HepG2 (cell line): ENCODE measurements around the gene MRAP. TPM values are rescaled to one million over a fixed set of nuclear protein-coding genes. Genes with fewer than 3 reads are reported as not detected.

ENCODE experiments used
- GLI4 ChIP-seq: sonication (generic); formaldehyde crosslinking; IDR thresholded peaks from 2 replicates; pipeline ENCODE4 v1.5.1; 2020; ENCODE audit warnings: missing genetic modification reagents, mild to moderate bottlenecking, moderate library complexity, borderline replicate concordance
- HES4 ChIP-seq: sonication (generic); formaldehyde crosslinking; IDR thresholded peaks from 2 replicates; pipeline ENCODE4 v1.9.0; 2021; ENCODE audit warnings: mild to moderate bottlenecking, missing genetic modification reagents, borderline replicate concordance
- MED8 ChIP-seq: sonication (generic); formaldehyde crosslinking; IDR thresholded peaks from 2 replicates; pipeline ENCODE4 v1.8.1; 2023; ENCODE audit warnings: mild to moderate bottlenecking, missing genetic modification reagents; ENCODE audit not compliant: insufficient replicate concordance
- MTF2 ChIP-seq: sonication (generic); formaldehyde crosslinking; IDR thresholded peaks from 2 replicates; pipeline ENCODE4 v1.5.0; 2020; ENCODE audit warnings: missing genetic modification reagents, borderline replicate concordance
- PAWR ChIP-seq: sonication (generic); formaldehyde crosslinking; IDR thresholded peaks from 2 replicates; pipeline ENCODE4 v1.4.0; 2020; ENCODE audit warnings: missing genetic modification reagents, mild to moderate bottlenecking, borderline replicate concordance
- SKI ChIP-seq: fragments of 450-650 bp; IDR thresholded peaks from one replicate; pipeline ENCODE4 v1.6.1; 2018; ENCODE audit warnings: mild to moderate bottlenecking; ENCODE audit not compliant: partially characterized antibody
- SNRNP70 ChIP-seq: fragments of 200-400 bp; formaldehyde crosslinking; IDR thresholded peaks from 2 replicates; pipeline ENCODE4 v1.6.1; 2017; ENCODE audit warnings: mild to moderate bottlenecking, low read depth, low read length, moderate library complexity
- ZSCAN25 ChIP-seq: sonication (generic); formaldehyde crosslinking; IDR thresholded peaks from 2 replicates; pipeline ENCODE4 v1.8.0; 2022; ENCODE audit warnings: mild to moderate bottlenecking, missing genetic modification reagents
- polyA plus RNA-seq, 8 experiments: library from polyadenylated mRNA; depleted of rRNA in 3 of 8; stranded (reverse) in 7 of 8; unstranded in 1 of 8; fragments of >200 nt; fragmentation: Illumina TruSeq in 4 of 8; extraction: Trizol in 4 of 8; gene quantifications; 2 replicates each; pipeline versions ENCODE4 v1.2.1 to v1.2.3, GENCODE V29; 2011 to 2016; ENCODE audit warnings: low read depth in 4 of 8, missing spikeins in 1 of 8, mixed read lengths in 1 of 8; ENCODE audit not compliant: insufficient read depth in 1 of 8
- total RNA-seq, 5 experiments: library from RNA; depleted of rRNA; stranded (reverse); fragments of >200 nt; fragmentation: Illumina TruSeq; extraction: Trizol; gene quantifications; 2 replicates each; pipeline ENCODE4 v1.2.3, GENCODE V29; 2016; ENCODE audit warnings: low read depth in 1 of 5
- TF ChIP-seq, protein P1 (sequence below): sonication (generic); formaldehyde crosslinking; IDR thresholded peaks from 2 replicates; pipeline ENCODE4 v1.5.0; 2020; ENCODE audit warnings: mild to moderate bottlenecking, missing genetic modification reagents
- TF ChIP-seq, protein P2 (sequence below): IDR thresholded peaks from 2 replicates; pipeline ENCODE4 v1.6.1; 2016; ENCODE audit warnings: low read depth, borderline replicate concordance
- TF ChIP-seq, protein P3 (sequence below): sonication (generic); formaldehyde crosslinking; IDR thresholded peaks from 2 replicates; pipeline ENCODE4 v1.4.0; 2020; ENCODE audit warnings: mild to moderate bottlenecking, missing genetic modification reagents
- TF ChIP-seq, protein P4 (sequence below): sonication (generic); formaldehyde crosslinking; IDR thresholded peaks from 2 replicates; pipeline ENCODE4 v1.5.0; 2020; ENCODE audit warnings: mild to moderate bottlenecking, missing genetic modification reagents
- TF ChIP-seq, protein P5 (sequence below): sonication (generic); formaldehyde crosslinking; IDR thresholded peaks from 2 replicates; pipeline ENCODE4 v1.4.0; 2020; ENCODE audit warnings: low read depth, mild to moderate bottlenecking, missing genetic modification reagents

The MRAP gene
- total and polyA plus RNA-seq, 2 of the 13 experiments (the other 11 are each of a cell fraction or from before 2014, with no cell fraction given) = 0.46 to 1.2 TPM

DNA sequence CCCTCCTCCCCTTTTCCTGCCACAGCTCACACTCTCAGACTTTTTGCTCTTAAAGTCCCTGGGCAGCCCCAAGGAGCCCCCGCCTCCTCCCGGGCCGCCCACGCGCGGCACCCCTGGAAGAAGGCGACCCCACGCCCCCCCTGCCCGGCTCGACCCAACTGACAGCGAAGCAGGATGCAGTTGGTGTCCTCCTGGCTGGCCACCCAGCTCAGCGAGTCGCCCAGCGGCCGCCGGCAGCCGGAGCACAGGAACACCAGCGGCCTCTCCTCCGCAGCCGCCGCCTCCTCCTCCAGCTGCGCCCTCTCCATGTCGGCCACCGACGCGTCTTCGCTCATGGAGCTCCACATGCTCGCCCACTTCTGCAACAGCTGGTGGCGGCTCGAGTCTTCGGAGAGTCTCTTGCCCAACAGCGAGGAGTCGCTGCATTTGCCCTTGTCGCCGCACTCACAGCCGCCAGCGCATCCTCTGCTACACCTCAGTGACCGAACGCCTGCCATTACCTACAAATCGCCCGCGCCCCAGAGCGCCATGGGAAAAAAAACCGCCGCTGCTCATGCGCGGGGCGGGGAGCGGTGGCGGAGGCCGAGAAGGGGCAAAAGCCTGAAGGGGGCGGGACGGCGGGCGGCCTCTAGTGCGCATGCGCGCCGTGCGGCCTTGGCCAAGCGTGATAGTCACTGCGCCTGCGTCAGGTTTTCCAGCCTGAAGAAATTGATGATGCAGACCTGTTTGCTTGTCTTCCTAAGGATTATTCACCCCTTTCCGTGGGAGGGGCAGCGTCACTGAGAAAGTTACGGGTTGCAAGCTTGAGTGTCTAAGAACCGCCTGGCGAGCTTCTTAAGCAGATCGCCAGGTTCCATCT, 19.9 kb upstream of the MRAP start, which contains the start of gene MIS18A (continued):
- TF ChIP-seq, protein P1, sequence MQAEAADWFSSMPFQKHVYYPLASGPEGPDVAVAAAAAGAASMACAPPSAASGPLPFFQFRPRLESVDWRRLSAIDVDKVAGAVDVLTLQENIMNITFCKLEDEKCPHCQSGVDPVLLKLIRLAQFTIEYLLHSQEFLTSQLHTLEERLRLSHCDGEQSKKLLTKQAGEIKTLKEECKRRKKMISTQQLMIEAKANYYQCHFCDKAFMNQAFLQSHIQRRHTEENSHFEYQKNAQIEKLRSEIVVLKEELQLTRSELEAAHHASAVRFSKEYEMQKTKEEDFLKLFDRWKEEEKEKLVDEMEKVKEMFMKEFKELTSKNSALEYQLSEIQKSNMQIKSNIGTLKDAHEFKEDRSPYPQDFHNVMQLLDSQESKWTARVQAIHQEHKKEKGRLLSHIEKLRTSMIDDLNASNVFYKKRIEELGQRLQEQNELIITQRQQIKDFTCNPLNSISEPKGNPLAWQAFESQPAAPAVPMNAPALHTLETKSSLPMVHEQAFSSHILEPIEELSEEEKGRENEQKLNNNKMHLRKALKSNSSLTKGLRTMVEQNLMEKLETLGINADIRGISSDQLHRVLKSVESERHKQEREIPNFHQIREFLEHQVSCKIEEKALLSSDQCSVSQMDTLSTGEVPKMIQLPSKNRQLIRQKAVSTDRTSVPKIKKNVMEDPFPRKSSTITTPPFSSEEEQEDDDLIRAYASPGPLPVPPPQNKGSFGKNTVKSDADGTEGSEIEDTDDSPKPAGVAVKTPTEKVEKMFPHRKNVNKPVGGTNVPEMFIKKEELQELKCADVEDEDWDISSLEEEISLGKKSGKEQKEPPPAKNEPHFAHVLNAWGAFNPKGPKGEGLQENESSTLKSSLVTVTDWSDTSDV (CRISPR knock-in tag) = no peak; the same call in 1 of the 2 replicates
- TF ChIP-seq SKI = no peak
- TF ChIP-seq MTF2 (CRISPR knock-in tag) = no peak
- TF ChIP-seq, protein P2, sequence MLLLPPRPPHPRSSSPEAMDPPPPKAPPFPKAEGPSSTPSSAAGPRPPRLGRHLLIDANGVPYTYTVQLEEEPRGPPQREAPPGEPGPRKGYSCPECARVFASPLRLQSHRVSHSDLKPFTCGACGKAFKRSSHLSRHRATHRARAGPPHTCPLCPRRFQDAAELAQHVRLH (CRISPR knock-in tag) = peak; percentile 84
- TF ChIP-seq ZSCAN25 (CRISPR knock-in tag) = no peak
- no peak for TF ChIP-seq SNRNP70
- TF ChIP-seq, protein P3, sequence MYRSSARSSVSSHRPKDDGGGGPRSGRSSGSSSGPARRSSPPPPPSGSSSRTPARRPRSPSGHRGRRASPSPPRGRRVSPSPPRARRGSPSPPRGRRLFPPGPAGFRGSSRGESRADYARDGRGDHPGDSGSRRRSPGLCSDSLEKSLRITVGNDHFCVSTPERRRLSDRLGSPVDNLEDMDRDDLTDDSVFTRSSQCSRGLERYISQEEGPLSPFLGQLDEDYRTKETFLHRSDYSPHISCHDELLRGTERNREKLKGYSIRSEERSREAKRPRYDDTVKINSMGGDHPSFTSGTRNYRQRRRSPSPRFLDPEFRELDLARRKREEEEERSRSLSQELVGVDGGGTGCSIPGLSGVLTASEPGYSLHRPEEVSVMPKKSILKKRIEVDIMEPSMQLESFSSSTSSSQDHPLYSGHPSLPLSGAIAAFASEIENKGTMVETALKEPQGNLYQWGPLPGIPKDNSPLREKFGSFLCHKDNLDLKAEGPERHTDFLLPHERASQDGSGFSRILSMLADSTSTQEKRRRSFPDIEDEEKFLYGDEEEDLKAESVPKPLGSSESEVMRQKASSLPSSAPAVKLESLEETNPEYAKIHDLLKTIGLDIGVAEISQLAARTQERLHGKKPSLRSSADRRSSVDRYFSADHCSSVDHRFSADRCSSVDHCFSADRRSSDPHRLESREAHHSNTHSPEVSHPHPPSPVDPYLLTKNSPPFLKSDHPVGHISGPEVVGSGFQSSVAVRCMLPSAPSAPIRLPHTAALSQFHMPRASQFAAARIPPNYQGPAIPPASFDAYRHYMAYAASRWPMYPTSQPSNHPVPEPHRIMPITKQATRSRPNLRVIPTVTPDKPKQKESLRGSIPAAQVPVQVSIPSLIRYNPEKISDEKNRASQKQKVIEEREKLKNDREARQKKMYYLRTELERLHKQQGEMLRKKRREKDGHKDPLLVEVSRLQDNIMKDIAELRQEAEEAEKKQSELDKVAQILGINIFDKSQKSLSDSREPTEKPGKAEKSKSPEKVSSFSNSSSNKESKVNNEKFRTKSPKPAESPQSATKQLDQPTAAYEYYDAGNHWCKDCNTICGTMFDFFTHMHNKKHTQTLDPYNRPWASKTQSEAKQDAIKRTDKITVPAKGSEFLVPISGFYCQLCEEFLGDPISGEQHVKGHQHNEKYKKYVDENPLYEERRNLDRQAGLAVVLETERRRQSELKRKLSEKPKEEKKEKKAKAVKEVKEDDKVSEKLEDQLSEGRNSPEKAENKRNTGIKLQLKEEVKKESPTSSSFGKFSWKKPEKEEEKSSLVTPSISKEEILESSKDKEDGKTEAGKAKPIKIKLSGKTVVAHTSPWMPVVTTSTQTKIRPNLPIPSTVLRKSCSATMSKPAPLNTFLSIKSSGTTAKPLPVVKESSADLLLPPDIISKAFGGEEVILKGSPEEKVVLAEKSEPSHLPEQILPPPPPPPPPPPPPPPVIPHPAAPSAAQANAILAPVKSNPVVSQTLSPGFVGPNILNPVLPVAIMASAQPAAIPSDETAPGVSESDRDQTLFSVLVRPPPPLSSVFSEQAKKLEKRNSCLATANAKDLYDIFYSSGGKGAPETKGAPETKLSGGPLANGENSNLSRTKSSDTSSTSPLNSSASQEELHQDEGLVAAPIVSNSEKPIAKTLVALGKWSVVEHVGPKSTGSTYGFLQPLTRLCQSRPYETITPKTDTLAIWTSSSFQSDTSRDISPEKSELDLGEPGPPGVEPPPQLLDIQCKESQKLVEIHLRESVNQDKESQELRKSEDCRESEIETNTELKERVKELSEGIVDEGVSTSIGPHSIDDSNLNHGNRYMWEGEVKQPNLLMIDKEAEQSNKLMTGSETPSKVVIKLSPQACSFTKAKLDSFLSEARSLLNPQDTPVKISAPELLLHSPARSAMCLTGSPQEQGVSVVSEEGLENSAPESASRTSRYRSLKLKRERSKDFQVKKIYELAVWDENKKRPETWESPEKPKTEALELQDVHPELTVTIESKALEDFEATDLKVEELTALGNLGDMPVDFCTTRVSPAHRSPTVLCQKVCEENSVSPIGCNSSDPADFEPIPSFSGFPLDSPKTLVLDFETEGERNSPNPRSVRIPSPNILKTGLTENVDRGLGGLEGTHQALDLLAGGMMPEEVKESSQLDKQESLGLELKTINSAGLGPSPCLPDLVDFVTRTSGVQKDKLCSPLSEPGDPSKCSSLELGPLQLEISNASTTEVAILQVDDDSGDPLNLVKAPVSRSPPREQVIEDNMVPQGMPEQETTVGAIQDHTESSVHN = no peak
- 0 out of 2 replicates have a peak, but pooled peaks have one; percentile 44 for TF ChIP-seq HES4 (CRISPR knock-in tag)
- TF ChIP-seq, protein P4, sequence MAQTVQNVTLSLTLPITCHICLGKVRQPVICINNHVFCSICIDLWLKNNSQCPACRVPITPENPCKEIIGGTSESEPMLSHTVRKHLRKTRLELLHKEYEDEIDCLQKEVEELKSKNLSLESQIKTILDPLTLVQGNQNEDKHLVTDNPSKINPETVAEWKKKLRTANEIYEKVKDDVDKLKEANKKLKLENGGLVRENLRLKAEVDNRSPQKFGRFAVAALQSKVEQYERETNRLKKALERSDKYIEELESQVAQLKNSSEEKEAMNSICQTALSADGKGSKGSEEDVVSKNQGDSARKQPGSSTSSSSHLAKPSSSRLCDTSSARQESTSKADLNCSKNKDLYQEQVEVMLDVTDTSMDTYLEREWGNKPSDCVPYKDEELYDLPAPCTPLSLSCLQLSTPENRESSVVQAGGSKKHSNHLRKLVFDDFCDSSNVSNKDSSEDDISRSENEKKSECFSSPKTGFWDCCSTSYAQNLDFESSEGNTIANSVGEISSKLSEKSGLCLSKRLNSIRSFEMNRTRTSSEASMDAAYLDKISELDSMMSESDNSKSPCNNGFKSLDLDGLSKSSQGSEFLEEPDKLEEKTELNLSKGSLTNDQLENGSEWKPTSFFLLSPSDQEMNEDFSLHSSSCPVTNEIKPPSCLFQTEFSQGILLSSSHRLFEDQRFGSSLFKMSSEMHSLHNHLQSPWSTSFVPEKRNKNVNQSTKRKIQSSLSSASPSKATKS (CRISPR knock-in tag) = no peak
- no peak for TF ChIP-seq GLI4 (CRISPR knock-in tag)
- TF ChIP-seq PAWR (CRISPR knock-in tag) = no peak
- peak; percentile 89 for TF ChIP-seq MED8 (CRISPR knock-in tag)
- TF ChIP-seq, protein P5, sequence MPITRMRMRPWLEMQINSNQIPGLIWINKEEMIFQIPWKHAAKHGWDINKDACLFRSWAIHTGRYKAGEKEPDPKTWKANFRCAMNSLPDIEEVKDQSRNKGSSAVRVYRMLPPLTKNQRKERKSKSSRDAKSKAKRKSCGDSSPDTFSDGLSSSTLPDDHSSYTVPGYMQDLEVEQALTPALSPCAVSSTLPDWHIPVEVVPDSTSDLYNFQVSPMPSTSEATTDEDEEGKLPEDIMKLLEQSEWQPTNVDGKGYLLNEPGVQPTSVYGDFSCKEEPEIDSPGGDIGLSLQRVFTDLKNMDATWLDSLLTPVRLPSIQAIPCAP (CRISPR knock-in tag) = no peak
